GM10847 (cell line): ENCODE measurements around the gene TTC28.

Experiments
- POLR2A ChIP-seq: IDR thresholded peaks from 2 replicates; pipeline ENCODE4 v1.6.1; 2011; ENCODE audit not compliant: insufficient read length; ENCODE audit errors: extremely low read depth

Gene TTC28

DNA sequence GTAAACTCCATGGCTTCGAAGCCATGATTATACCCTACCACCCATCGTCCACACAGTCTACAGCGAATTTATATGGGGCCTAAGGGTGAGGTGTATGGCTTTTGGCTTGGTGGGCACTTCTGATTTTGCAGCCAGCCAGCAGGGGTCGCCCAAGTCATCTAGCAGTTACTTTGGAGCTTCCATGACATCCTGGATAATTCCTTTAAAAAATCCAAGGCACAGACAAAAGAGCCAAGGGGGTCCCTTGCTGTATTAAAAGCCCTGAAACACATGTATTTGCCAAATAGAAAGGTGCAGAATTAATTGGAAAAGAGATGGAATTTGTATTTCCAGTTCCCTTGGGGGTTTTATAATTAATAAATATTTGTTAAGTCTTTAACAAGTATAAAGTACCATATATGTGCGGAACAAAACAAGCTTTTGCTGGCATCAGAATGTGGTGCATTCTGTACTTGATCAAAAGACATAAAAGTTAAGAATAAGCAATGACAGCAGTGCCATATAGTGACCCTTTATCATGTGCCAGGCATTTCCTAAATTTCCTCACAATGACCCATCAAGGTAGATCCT is 627.8 kb downstream of the TTC28 start:
- TF ChIP-seq POLR2A: no peak

DNA sequence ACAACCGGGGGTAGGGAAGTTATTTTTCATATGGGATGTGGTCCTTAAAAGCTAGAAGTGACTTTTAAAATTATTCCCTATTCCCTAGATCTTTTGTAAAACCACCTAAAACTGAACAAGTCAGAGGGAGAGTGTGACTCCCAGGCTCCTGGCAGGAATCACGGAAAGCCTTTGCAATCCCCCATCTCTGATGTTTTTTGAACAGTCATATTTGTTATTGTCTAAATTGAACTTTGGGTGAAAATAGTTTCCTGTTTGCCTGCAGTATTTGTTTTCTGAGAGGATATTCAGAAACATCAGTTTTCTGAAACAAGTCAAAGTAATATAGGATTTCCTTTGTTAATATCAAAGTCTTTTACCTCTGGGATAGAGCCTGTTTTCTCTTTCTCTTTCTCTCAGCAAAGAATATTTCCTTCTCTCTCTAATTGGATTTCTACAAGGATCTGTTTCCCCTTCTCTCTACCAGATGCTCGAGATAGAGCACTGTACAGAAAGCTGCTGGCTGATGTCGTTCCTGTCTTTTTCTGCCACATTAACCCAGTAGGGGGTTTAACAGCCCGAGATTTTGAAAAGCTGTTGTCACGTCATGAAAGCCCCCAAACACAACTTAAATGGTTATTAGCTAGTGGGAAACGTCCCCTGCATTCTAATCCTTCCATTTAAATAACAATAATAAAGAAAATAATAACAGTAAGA is 628.4 kb downstream of the TTC28 start:
- TF ChIP-seq POLR2A: no peak

DNA sequence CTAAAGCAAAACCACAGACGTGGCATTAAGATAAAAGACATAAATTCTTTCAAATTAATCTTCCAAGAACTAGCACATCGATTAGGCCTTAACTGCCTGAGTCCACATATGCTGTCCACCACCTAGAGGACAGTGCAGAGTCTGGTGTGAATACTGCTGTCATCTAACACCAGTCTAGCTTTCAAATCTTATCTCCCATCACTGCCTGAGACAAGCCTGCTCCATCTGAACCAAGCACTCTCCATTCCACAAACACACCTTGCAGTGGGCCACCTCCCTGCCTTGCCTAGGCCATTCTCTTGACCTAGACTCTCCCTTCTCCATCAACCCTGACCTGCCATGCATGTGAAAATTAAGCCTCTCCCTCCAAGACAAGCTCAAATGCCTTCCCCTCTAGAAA is 631.1 kb downstream of the TTC28 start:
- TF ChIP-seq POLR2A: no peak

DNA sequence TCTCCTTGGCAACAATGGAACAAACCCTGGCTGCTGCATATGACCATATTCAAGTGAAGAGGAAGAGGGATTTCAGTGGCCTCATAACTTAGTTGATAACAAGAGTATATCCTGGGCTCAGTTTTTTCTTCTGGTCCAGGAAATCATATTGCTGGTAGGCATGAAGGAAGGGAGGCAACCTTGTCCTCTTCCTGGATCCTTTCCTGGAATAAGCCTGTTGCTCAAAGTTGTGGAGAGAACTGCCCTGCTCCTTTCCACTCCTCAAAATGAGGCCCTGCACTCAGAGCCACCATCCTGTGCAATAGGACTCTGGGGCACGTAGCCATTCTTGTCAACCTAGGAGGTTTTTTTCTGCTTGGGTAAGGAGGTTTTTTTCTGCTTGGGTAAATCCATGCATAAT is 631.9 kb downstream of the TTC28 start:
- TF ChIP-seq POLR2A: no peak

DNA sequence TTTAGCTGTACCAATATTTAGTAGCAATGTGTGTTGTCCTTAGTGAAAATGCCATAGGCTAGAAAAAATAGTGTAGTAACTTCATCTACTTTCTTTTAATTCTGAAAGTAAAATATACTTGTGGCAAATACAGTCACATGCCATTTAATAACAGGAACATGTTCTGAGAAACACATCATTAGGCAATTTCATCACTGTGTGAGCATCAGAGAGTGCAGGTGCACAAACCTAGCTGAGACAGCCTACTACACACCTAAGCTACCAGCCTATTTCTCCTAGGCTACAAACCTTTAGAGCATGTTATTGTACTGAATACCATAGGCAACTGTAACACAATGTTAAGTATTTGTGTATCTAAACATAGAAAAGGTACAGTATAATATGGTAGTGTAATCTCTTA is 633.5 kb downstream of the TTC28 start:
- TF ChIP-seq POLR2A: no peak

DNA sequence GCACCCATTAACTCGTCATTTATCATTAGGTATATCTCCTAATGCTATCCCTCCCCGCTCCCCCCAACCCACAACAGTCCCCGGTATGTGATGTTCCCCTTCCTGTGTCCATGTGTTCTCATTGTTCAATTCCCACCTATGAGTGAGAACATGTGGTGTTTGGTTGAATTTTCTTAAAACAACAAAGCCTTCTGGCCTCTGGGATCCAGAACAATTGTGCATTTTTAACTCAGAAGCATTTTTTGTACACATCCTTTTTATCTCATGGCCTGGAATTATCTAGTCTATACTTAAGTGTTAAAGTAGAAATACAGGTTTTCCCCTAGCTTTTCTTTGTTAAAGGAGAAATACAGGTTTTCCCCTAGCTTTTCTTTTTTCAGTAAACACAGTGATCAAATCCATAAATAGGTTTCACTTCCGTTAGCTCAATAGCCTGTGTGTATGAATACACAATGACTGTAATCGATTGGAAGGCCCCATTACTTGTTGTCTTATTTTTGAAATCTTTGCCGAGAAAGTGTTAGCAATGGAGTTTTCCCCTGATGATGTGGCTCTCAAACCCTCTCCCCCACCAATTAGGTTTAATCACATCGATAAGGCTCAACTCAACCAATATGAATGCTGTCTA is 635.0 kb downstream of the TTC28 start:
- no peak for TF ChIP-seq POLR2A

DNA sequence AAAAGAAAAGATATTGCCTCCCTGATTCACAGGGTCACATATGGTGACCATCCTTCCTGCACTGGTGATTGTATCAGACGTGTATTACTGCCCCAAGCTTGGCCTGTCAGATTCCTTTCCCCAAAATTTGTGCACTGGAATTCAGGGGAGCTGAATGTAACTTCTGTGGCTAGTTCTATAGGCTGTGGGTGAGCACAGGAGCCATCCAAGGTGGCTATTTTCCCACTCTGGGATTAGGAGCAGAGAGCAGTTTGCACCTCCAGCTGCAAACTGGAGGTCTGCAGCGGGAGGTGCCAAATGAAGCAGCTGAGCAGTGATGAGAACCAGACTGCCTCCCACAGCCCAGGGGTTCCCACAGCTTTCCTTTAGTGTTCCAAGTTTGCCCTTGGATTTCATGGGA is 636.4 kb downstream of the TTC28 start:
- no peak for TF ChIP-seq POLR2A

DNA sequence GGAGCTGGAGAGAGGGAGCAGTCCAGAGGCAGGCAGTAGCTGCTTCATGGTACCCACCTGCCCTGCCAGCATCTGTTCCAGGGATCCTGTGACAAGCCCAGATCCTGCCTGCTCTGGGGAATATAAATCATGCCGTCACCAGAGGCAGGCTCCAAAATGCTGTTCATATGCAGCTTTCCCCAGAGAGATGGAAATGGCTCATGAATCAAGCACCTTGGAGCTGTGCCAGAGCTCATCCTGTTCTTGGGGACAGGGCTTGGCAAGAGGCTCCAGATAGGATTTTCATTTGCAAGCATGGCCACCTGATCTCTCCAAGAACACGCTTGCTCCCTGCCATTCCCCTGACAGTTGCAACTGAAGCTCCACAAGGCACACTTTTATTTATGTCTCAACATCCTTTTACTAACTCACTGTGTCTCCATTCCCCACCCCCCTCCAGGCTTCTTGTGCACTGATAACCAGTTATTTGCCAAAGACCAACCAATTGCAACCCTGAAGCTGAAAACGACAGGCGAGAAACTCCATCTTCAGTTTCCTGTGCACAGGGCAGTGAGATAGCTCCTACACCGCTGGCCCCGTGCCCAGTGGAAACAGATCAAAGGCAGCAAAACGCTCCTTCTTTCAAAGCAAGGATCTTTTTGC is 644.8 kb downstream of the TTC28 start:
- no peak for TF ChIP-seq POLR2A

DNA sequence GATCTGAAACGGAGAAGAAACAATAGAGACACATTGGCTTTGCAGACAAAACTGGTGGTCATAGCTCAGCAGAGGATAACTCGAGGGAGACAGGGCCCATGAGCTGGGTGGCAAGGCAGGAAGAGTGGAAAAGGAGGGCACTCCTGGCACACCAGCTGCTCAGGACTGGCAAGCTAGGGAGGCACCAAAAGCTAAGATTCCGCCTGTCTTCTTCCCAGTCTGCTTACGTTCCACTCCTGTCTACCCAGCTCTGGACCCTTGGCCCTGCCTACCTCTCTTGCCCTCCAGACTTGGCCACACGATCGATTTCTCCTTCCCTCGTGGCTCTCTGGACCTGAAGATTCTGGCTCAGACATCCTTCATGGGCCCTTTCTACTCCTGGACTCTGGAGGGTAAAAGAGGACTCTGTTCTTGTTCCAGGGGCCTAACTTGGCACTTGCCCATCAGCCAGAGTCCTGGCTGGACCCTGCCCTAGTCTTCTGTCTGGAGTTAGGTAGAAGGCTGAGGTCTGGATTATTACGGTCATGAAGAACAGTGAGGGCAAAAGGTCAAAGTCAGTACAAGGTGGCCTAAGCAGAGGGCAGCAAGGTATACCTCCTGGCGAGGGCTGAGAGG is 645.4 kb downstream of the TTC28 start:
- no peak for TF ChIP-seq POLR2A

DNA sequence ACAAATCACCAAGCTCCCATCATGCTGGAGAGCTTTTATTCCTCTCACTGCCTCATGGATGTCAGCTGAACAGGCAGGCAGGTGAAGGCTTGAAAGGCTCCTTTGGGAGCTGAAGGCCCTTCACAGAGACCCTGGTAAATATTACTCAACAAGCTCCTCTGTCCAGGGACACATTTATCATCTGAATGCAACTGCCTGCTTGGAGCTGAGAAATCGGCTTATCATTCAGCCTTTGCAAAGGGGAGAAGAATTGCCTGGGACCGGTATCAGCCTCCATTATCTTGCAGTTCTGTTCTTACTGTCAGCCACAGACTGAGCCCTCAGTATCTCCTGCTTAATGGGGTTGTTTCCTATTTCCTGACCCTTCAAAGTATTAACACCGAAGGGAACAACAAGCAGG is 646.8 kb downstream of the TTC28 start:
- TF ChIP-seq POLR2A: no peak

DNA sequence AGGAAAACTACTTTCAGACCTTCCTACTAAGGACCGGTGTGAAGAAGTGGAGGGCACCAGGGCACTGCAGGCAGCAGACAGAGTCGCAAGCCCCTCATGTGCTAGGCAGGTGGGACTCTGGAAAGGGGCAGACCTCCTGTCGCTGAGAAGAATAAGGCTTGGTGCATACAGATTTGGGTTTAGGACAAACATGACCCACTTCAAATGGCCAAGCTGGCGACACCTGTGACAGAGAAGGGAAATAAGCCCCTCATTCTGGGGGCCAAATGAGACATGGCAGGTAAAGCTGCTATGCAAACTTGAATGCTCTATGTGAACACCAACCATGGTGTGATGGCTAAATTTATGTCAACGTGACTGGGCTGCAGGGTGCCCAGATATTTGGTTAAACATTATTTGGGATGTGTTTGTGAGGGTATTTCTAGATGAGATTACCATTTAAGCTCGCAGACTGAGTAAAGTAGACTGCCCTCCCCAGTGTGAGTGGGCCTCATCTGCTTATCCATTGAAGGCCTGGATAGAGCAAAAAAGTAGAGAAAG is 648.2 kb downstream of the TTC28 start:
- TF ChIP-seq POLR2A: no peak

DNA sequence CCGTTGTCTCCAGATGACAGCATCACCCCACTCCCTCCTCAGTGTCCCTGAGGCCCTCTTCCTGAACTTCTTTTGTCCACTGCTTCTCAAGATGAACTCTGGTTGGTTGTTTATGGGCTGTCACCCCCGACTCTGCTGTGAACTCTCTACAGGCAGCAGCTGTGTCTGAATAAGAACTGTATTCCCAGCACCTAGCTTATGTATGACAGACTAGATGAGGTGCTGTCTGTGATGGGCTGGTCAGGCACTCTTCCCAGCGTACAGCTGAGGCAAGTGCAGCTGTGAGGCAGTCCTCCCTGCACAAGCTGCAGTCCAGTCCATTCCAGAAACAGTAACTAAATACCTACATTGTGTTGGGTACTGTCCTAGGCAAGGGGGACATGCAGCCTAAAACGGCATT is 649.2 kb downstream of the TTC28 start:
- no peak for TF ChIP-seq POLR2A

DNA sequence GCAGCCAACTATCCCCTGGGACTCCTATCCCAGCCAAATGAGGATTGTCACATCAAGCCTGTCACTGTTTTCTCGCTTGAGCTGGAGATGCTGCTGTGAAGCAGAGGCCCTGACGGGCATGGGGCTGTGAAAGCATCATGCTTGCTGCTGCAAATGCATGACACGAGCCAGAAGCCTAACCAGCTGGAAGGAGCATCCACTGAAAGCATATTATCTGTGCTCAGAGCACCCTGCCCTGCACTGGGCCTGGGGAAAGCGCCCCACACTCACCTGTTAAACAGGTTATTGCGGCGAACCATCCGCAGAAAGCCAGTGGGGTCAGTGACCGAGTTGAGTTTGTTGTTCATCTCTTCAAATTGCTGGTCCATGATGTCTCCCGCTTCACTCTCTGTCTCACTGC is 649.7 kb downstream of the TTC28 start:
- TF ChIP-seq POLR2A: no peak

DNA sequence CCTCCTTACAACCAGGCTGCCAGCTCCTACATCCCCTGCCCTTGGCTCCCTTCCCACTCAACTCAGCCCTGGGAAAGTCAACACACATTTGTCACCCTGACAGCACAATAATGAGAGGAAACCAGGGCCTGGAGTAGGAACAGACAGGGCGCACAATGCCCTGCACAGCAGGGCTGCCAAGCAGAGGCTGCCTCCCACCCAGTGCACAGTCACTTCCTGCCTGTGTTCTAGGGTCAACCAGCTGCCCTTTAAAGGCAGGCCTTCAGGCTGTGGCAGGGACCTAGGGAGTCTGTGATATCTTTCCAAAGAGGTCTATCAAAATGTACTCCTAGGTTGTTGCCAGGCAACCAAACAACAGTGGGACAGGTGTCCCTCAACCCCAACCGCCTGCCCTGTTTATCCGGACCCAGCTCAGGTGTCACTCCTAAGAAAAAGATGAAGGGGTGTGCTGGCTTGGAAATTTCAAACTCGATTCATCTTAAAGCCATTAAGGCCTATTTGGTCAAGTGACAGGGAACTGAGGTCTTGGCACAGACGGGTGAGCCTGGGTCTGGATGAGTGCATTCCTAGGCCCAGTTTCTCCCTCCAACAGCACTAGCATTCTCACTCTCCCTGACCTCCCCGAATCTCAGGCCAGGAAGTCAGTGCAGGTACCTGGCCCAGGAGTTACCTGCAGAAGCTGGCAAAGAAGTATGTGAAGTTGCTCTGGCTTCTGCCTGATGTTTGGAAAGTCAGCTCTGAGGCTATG is 650.3 kb downstream of the TTC28 start:
- no peak for TF ChIP-seq POLR2A
